Trophoblast cell (in vitro differentiated cells and primary cell): ENCODE data around the gene POMGNT1.
A peak's percentile ranks its signal among the peaks of the same experiment; 100 is the strongest.

Experiments used
- DNase-seq, 2 donors: peaks; one replicate each; pipeline ENCODE4 v3.0.0-alpha.2; 2016
- H2AFZ ChIP-seq: 2 replicates; pipeline ENCODE4 v1.6.1; 2013; ENCODE audit warnings: low read length, moderate library complexity, mild to moderate bottlenecking; ENCODE audit not compliant: insufficient read depth, poor library complexity
- H2AK5ac ChIP-seq: 2 replicates; pipeline ENCODE4 v1.6.1; 2013; ENCODE audit warnings: mild to moderate bottlenecking, low read length
- H2BK120ac ChIP-seq: 2 replicates; pipeline ENCODE4 v1.6.1; 2013; ENCODE audit warnings: low read length, mild to moderate bottlenecking, moderate library complexity; ENCODE audit not compliant: insufficient read depth, poor library complexity
- H2BK12ac ChIP-seq: 2 replicates; pipeline ENCODE4 v1.6.1; 2013; ENCODE audit warnings: mild to moderate bottlenecking, low read length, moderate library complexity
- H2BK5ac ChIP-seq: 2 replicates; pipeline ENCODE4 v1.6.1; 2013; ENCODE audit warnings: low read length, low read depth, moderate library complexity, mild to moderate bottlenecking; ENCODE audit not compliant: poor library complexity
- H3K14ac ChIP-seq: 2 replicates; pipeline ENCODE4 v1.6.1; 2013; ENCODE audit warnings: mild to moderate bottlenecking, low read length
- H3K18ac ChIP-seq: 2 replicates; pipeline ENCODE4 v1.6.1; 2013; ENCODE audit warnings: mild to moderate bottlenecking, low read length
- H3K23ac ChIP-seq: 2 replicates; pipeline ENCODE4 v1.6.1; 2013; ENCODE audit warnings: low read length
- H3K27ac ChIP-seq: 2 replicates; pipeline ENCODE4 v1.5.1; 2013; ENCODE audit warnings: low read depth, mild to moderate bottlenecking, inconsistent platforms, low read length, moderate library complexity
- H3K27me3 ChIP-seq: 2 replicates; pipeline ENCODE4 v1.6.1; 2013; ENCODE audit warnings: inconsistent platforms, mild to moderate bottlenecking, low read length, moderate library complexity; ENCODE audit not compliant: insufficient read depth
- H3K36me3 ChIP-seq, 2 experiments: 1 replicate in 1 of 2; 2 replicates in 1 of 2; pipeline ENCODE4 v1.6.1; 2013; ENCODE audit warnings: low read length in 2 of 2, mild to moderate bottlenecking in 2 of 2, moderate library complexity in 1 of 2; ENCODE audit not compliant: insufficient read depth in 2 of 2, control insufficient read depth in 1 of 2
- H3K4ac ChIP-seq: 2 replicates; pipeline ENCODE4 v1.6.1; 2013; ENCODE audit warnings: low read depth, mild to moderate bottlenecking, low read length, moderate library complexity
- H3K4me1 ChIP-seq, 2 experiments: 1 replicate in 1 of 2; 2 replicates in 1 of 2; pipeline ENCODE4 v1.6.1; 2013; ENCODE audit warnings: low read length in 2 of 2, mild to moderate bottlenecking in 2 of 2, moderate library complexity in 1 of 2; ENCODE audit not compliant: insufficient read depth in 2 of 2, control insufficient read depth in 1 of 2
- H3K4me2 ChIP-seq: 2 replicates; pipeline ENCODE4 v1.6.1; 2013; ENCODE audit warnings: inconsistent platforms, mild to moderate bottlenecking, low read length, moderate library complexity
- H3K4me3 ChIP-seq: 2 replicates; pipeline ENCODE4 v1.5.1; 2013; ENCODE audit warnings: mild to moderate bottlenecking, low read depth, low read length, inconsistent platforms
- H3K79me1 ChIP-seq: one replicate; pipeline ENCODE4 v1.6.1; 2013; ENCODE audit warnings: low read length
- H3K79me2 ChIP-seq: 2 replicates; pipeline ENCODE4 v1.6.1; 2013; ENCODE audit warnings: low read length, mild to moderate bottlenecking; ENCODE audit not compliant: control insufficient read depth, insufficient read depth, poor library complexity
- H3K9ac ChIP-seq: 2 replicates; pipeline ENCODE4 v1.6.1; 2013; ENCODE audit warnings: mild to moderate bottlenecking, low read length
- H3K9me3 ChIP-seq: 2 replicates; pipeline ENCODE4 v1.6.1; 2013; ENCODE audit warnings: low read depth, mild to moderate bottlenecking, control low read depth, inconsistent platforms, low read length; ENCODE audit not compliant: insufficient read depth
- H4K12ac ChIP-seq: 2 replicates; pipeline ENCODE4 v1.6.1; 2013; ENCODE audit warnings: low read depth, mild to moderate bottlenecking, low read length, moderate library complexity
- H4K8ac ChIP-seq: 2 replicates; pipeline ENCODE4 v1.6.1; 2013; ENCODE audit warnings: low read depth, mild to moderate bottlenecking, low read length, moderate library complexity
- H4K91ac ChIP-seq: one replicate; pipeline ENCODE4 v1.6.1; 2013; ENCODE audit warnings: low read depth, mild to moderate bottlenecking, low read length, moderate library complexity
- WGBS: extraction: QIAGEN DNeasy Blood & Tissue Kit; methylation state at CpG from one replicate; pipeline ENCODE4 v1.1.7; 2013; ENCODE audit warnings: missing lambda C conversion rate; ENCODE audit not compliant: insufficient read length, insufficient coverage; ENCODE audit errors: extremely low coverage; 5-methylcytosine and 5-hydroxymethylcytosine counted together

Gene POMGNT1

GRCh38 chr1:46197560-46197963 lies 672 bp downstream of the POMGNT1 start:
- Histone ChIP-seq H2BK120ac (peak overlapping the region; percentile 33), H3K4ac (peak overlapping the region; percentile 8), H4K91ac (peak overlapping the region; percentile 49), H3K36me3 (peaks cover 26 to 30% of the 10 kb centered on the region in 2 experiments), H3K27ac (peak overlapping the region; percentile 67), H3K9me3 (peaks cover 3% of the 10 kb centered on the region), H3K23ac (no peak overlapping the region), H3K4me1 (peaks cover 5 to 8% of the 10 kb centered on the region in 2 experiments), H2BK12ac (peak overlapping the region; percentile 25), H3K14ac (peak overlapping the region; percentile 58), H3K9ac (peak overlapping the region; percentile 99), H3K27me3 (no peaks in the 10 kb centered on the region), H4K12ac (peak overlapping the region; percentile 92), H3K79me2 (peaks cover 9% of the 10 kb centered on the region), H2AFZ (peak overlapping the region; percentile 62), H3K4me3 (peak overlapping the region; percentile 94), H2BK5ac (peak overlapping the region; percentile 24), H3K18ac (peak overlapping the region; percentile 31), H3K4me2 (peak overlapping the region; percentile 94), H2AK5ac (peak overlapping the region; percentile 92), H3K79me1 (peaks cover 10% of the 10 kb centered on the region), H4K8ac (peak overlapping the region; percentile 86)
- WGBS = no CpG with 5 or more reads among the region's 9 CpGs
- no peak for DNase-seq

- no peak overlapping the region for H3K4me3 ChIP-seq
- H3K27ac ChIP-seq = no peak overlapping the region
- H3K36me3 ChIP-seq = peaks cover 33 to 39% of the 10 kb centered on the region in 2 experiments
- H3K9ac ChIP-seq = no peak overlapping the region
- no peak overlapping the region for H3K4ac ChIP-seq
- H2AK5ac ChIP-seq = no peak overlapping the region
- DNase-seq = no peak
- no peak overlapping the region for H4K8ac ChIP-seq
- no peak overlapping the region for H2BK120ac ChIP-seq
- no peak overlapping the region for H4K91ac ChIP-seq
- H3K4me1 ChIP-seq = peaks cover 5 to 8% of the 10 kb centered on the region in 2 experiments
- H4K12ac ChIP-seq = no peak overlapping the region
- H2BK12ac ChIP-seq = no peak overlapping the region
- peaks cover 5% of the 10 kb centered on the region for H3K9me3 ChIP-seq
- H3K23ac ChIP-seq = no peak overlapping the region
- H3K79me2 ChIP-seq = peaks cover 9% of the 10 kb centered on the region
- H3K14ac ChIP-seq = no peak overlapping the region
- WGBS = no CpG with 5 or more reads among the region's 9 CpGs
- H3K79me1 ChIP-seq = peaks cover 10% of the 10 kb centered on the region
- H2BK5ac ChIP-seq = no peak overlapping the region
- H3K4me2 ChIP-seq = no peak overlapping the region
- H3K18ac ChIP-seq = no peak overlapping the region
- no peaks in the 10 kb centered on the region for H3K27me3 ChIP-seq
- H2AFZ ChIP-seq = no peak overlapping the region
Measured at GRCh38 chr1:46196609-46197008, 1.6 kb downstream of the POMGNT1 start.

GRCh38 chr1:46194641-46195193 lies 3.5 kb downstream of the POMGNT1 start:
- Histone ChIP-seq H2AK5ac (no peak overlapping the region), H3K14ac (no peak overlapping the region), H3K18ac (no peak overlapping the region), H3K4me1 (peaks cover 5 to 8% of the 10 kb centered on the region in 2 experiments), H3K4me3 (no peak overlapping the region), H3K79me1 (peaks cover 10% of the 10 kb centered on the region), H3K27me3 (no peaks in the 10 kb centered on the region), H2AFZ (no peak overlapping the region), H3K36me3 (peaks cover 47 to 52% of the 10 kb centered on the region in 2 experiments), H2BK120ac (no peak overlapping the region), H3K27ac (no peak overlapping the region), H4K8ac (no peak overlapping the region), H4K91ac (no peak overlapping the region), H3K9ac (no peak overlapping the region), H3K4ac (no peak overlapping the region), H3K4me2 (no peak overlapping the region), H3K9me3 (peaks cover 5% of the 10 kb centered on the region), H3K23ac (no peak overlapping the region), H4K12ac (no peak overlapping the region), H2BK5ac (no peak overlapping the region), H2BK12ac (no peak overlapping the region), H3K79me2 (peaks cover 9% of the 10 kb centered on the region)
- WGBS = no CpG with 5 or more reads among the region's 5 CpGs
- DNase-seq = no peak

- no peak overlapping the region for H3K4me3 ChIP-seq
- H2AFZ ChIP-seq = no peak overlapping the region
- no peak overlapping the region for H3K27ac ChIP-seq
- H3K36me3 ChIP-seq = peaks cover 47 to 56% of the 10 kb centered on the region in 2 experiments
- peaks cover 9 to 13% of the 10 kb centered on the region in 2 experiments for H3K4me1 ChIP-seq
- H4K12ac ChIP-seq = no peak overlapping the region
- peaks cover 10% of the 10 kb centered on the region for H3K79me1 ChIP-seq
- no peak for DNase-seq
- H4K91ac ChIP-seq = no peak overlapping the region
- no peak overlapping the region for H4K8ac ChIP-seq
- H2AK5ac ChIP-seq = no peak overlapping the region
- H2BK5ac ChIP-seq = no peak overlapping the region
- no peak overlapping the region for H3K9ac ChIP-seq
- peaks cover 5% of the 10 kb centered on the region for H3K9me3 ChIP-seq
- no peak overlapping the region for H3K4me2 ChIP-seq
- H3K23ac ChIP-seq = no peak overlapping the region
- H3K4ac ChIP-seq = no peak overlapping the region
- H3K14ac ChIP-seq = no peak overlapping the region
- H2BK12ac ChIP-seq = no peak overlapping the region
- no peaks in the 10 kb centered on the region for H3K27me3 ChIP-seq
- WGBS = no CpG with 5 or more reads among the region's 9 CpGs
- H2BK120ac ChIP-seq = no peak overlapping the region
- peaks cover 9% of the 10 kb centered on the region for H3K79me2 ChIP-seq
- no peak overlapping the region for H3K18ac ChIP-seq
Measured at GRCh38 chr1:46193984-46194570, 4.2 kb downstream of the POMGNT1 start.
